ENCODE results near the gene RBMS3.

Gene RBMS3

GRCh38 chr3:29590461-29590860 is 309.6 kb downstream of the RBMS3 start:
- no peak for DNase-seq

- DNase-seq = no peak
Measured at GRCh38 chr3:29591579-29591978, 310.7 kb downstream of the RBMS3 start.

DNA sequence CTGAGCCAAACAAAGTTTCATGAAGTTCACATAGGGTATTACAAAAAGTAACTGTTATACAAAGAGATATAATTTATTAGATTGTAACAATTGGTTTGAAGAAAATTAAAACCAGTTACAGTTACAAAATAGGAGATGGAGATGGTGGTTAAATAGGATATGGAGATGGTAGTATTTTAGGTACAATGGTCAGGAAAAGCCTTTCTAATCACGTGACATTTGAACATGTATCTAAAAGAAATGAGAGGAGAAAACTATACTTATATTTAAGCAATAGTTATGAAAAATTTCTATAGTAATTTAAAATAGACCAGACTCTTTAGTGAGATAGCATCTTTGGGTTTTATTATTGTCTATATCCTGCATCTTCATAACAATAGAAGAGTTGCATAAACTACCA is 312.9 kb downstream of the RBMS3 start:
- DNase-seq = no peak

- no peak for DNase-seq
Measured at GRCh38 chr3:29594261-29594660, 313.4 kb downstream of the RBMS3 start.

GRCh38 chr3:29597376-29598008 is 316.6 kb downstream of the RBMS3 start:
- no peak for DNase-seq

DNA sequence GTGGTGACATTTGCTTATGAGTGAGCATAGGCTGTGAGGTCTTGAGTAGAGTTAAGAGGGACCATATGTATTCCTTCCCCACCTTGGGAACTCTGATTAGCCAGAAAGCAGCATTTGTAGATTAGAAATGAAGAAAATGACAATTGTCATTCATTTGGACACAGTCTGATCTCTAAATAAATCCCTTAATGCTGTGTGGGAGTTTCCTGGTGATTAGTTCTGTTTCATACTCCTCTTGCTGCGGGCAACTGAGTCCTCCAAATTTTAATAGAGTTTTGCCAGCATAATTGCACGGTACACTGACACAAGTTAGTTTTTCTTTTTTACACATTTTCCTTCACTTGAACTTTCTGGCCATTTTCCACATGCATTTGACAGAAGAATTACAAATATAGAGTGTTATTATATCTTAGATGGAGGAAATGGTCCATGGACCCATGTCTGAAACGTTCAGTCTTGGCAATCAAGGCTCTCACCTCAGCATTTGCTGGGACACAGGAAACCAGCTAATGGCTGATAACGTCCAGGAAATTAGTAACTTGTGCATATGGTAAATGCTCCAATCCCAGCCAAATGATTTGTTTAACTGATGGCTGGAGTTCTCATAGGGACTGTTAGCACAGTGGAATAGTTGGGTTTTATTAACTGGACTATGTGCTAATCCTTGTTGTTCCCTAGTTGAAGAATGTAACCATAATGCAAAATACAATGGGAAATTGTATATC is 321.2 kb downstream of the RBMS3 start:
- DNase-seq = no peak

GRCh38 chr3:29605845-29606244 is 325.0 kb downstream of the RBMS3 start:
- no peak for DNase-seq

GRCh38 chr3:29606416-29606815 is 325.5 kb downstream of the RBMS3 start:
- no peak for DNase-seq

- no peak for DNase-seq
Measured at GRCh38 chr3:29608414-29609327, 327.8 kb downstream of the RBMS3 start.

- peak; percentile 75 for DNase-seq
Measured at GRCh38 chr3:29609328-29609811, 328.5 kb downstream of the RBMS3 start.

DNA sequence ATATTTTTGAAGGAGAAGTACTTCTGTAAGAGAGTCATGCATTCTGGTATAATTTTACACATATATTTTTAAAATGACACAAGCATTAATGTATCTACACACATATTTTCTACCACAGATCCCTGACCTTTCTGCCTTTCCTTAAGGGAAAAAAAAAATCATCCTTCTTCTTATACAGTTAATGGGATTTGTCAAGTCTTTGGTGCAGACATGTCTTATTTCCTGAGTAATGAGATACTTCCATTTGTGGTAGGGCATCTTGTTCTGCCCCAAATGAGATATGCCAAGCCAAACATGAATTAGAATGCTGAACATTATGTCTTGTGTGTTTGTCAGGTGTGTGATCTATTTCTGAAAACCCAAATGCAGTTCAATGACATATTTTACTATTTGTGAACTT is 329.9 kb downstream of the RBMS3 start:
- DNase-seq = no peak

DNA sequence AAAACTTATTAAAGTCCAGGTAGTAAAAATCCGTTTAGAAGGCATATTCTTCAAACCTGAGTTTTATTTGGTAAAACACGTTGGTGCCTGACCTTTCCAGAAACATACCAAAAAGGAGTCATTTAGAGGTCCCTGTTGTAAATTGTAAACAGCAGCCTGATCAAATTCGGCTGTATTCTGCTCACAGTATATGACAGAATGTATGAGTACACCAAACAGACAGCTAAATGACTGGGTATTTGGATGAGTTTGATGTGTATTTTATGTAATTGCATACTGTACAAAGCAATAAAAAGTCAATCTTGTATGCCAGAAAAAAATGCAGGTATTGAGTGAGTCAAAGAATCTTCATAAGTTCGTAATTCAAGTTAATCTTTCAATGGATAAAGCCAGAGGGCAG is 330.4 kb downstream of the RBMS3 start:
- DNase-seq = no peak

DNA sequence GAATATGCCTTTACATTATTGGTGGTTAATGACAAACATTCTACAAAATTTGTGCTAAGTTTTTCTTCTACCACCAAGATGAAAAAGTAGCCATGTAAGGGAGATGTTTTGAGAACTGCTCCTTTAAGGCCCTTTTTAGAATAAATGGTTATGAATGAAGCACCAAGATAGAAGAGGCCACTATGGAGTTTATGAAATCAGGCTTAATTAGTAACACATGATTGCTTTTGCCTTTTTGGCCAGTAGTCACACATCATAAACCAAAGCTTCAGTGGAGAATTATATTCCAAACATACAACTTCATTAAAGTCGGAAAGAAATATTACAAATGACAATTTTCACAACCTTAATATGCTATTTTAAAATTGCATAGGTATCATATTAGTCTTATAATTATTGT is 331.7 kb downstream of the RBMS3 start:
- no peak for DNase-seq

- DNase-seq = no peak
Measured at GRCh38 chr3:29614954-29615353, 334.1 kb downstream of the RBMS3 start.

DNA sequence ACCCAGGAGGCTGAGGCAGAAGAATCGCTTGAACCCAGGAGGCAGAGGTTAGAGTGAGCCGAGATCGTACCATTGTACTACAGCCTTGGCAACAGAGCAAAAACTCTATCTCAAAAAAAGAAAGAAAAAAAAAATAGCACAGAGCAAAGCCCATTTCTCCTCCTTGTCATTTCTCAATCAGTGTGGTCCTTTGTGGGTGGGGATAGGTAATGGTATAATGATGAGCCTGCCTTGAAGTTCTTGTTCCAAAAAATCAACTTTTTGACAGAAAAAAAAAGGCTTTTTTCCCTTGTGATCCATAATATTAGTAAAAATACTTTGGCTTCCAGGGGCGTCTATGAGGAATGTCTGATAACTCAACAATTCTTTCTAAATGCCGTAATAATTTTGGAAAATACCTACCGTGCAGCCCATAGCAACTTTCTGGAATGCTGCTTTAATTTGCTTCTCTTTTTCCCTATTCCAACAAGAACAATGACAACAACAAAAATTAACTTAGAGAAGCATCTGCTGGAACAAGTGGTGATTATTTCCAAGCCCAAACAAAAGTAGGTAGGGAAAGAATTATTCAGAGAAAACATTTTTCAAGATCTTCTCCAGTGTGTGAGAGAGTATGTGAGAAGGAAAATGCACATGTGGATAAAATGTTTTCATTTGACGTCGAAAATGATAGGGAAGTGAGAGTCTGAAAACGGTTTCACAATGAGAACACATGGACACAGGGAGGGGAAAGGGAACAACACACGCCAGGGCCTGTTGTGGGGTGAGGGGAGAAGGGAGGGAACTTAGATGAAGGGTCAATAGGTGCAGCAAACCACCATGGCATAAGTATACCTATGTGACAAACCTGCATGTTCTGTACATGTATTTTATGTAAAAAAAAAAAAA is 337.8 kb downstream of the RBMS3 start:
- no peak for DNase-seq

- no peak for DNase-seq
Measured at GRCh38 chr3:29619676-29620075, 338.8 kb downstream of the RBMS3 start.

GRCh38 chr3:29627136-29628117 is 346.6 kb downstream of the RBMS3 start:
- DNase-seq = peak; percentile 8

DNA sequence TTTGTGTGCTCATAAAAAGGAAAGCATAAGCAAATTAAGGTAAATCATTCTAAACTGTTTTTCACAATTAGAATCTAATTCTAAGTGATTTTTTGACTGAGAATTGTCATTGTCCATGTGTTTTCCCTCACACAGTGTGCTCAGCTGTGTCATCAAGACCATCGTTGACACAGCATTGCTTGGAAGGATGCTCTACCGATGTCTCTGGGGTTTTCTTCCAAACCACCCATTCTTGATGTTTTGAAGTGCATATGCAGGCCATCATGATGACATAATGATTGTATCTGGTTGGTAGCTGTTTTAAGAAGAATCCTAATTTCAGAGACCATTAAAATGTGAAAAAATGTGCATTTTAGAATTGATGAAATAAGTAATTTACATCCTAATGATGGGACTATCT is 347.9 kb downstream of the RBMS3 start:
- peak; percentile 1 for DNase-seq

- DNase-seq = no peak
Measured at GRCh38 chr3:29635888-29636287, 355.0 kb downstream of the RBMS3 start.

GRCh38 chr3:29637068-29637467 is 356.2 kb downstream of the RBMS3 start:
- DNase-seq = no peak

GRCh38 chr3:29639578-29640290 is 358.9 kb downstream of the RBMS3 start:
- no peak for DNase-seq

All from DMS53 (cell line).